Activated CD4-positive, alpha-beta T cell treated with anti-CD3 and anti-CD28 coated beads, Interleukin-2, amount 50 U/mL, for 16 hours (primary cell): ENCODE measurements around the gene TAC3.
"Not testable (repeated sequence)": the region's sequence is repeated elsewhere in the genome, so short reads cannot be mapped to it uniquely, and the experiment has no call there.

Source experiments
- DNase-seq: peaks from one replicate; pipeline ENCODE4 v3.0.0-alpha.2; 2020

TAC3 gene

DNA sequence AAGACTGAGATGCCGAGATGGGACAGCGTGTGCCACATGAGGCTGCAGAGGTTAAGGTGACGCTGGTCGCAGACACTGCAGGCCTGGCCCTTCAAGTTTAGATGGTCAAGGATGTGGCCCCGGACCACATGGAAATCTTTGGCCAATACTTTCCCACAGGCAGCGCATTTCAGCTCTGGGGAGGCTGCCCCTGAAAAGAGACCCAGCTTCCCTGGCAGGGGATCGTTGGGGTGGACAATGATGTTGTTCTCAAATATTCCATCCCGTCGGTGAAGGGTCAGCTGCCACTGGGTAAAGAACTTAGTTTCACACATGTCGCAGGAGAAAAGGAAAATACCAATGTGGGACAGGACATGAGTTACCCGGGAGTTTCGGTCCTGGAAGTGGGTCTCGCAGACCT lies 12.9 kb downstream of the TAC3 start:
- DNase-seq, result no peak

DNA sequence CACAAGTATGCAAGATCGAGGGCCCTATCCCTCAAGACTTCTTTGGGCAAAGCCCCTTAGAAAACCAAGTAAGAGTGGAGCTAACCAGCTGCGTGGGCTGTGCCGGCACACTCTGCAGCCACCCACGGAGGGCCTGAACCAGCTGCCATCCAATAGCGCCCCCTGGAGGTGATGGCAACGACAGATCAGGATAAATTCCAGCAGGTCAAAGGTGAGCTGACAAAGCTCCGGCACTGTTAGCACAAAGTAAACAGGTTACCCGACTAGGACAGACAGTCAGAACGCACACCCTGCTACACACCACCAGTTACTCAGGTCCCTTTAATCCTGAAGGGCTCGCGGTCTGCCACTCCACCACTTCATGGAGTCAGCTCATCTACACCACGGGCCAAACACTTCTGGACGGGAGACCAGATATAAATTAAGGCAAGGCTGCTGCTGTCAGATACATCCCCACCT lies 14.9 kb downstream of the TAC3 start:
- peak; percentile 76 for DNase-seq

DNA sequence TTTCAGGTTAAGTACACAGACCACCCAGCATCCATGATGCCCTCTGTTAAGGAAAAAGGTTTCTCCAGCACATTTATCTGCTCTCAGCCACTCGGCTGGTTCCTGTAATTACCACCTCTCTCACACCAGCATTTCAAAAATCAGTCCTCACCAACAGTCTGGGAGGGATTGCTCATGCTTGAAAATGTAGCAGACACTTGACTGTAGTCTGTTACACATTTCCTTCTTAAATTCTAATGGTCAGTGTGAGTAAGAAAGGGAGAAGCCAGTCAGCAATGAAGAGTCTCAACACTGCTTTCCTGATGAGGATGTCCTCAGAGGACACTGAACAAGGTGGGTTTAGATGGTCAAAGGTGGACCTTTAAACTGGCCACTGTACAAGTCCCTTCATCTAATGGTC lies 15.9 kb downstream of the TAC3 start:
- DNase-seq, result peak; percentile 23

DNA sequence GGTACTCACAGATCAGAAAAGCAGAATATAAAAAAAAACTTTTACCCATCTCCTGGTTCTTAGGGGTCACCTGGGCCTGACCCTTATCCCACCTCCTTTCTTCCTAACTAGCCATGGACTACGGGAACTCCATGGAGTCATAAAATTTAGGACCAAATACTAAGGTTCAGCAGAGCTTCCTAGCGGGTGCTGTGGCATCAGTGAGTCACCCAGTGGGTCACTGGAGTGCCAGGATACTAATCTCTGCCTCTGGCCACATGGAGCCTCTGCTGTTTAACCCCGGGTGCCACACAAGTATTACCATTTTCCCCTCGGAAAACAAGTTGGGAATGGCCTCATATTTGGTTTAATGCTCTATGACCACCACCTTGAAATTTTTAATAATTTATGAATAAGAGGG lies 16.9 kb downstream of the TAC3 start:
- no peak for DNase-seq

DNA sequence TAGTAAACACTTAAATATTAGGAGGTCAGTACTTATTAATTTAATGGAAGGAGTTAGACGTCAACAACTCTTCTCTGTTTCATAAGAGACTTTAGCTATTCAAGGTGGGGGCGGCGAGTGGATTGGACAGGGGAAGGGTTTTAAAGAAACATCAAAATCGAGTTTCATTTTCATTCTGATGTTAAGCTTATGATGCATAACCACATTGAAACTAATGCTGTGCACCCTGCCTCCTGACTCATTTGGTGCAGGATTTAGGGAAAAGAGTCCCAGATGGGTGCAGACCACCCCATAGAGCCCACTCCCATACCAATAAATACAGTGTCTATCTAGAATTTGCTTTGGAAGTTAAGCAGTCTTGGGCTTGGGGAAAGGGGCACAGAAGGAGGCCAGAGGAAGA lies 17.3 kb downstream of the TAC3 start:
- DNase-seq, result peak; percentile 79

DNA sequence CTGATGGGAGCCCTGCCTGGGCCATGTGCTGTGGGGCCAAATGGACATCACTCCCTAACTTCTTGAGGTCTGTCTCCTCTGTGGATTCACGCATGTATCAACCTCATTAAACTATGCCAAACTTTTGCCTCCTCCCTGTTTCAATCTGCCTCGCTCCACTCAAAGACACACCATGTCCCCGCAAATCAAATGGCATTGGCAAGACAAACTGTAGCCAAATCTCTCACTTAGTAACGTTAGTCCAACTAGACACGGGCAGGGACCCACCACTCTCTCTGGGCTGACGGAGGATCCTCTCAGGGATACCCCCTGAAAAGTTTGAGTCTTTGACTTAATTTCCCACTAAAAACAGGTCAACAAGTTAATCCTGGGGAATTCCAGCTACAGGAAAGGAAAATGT lies 18.0 kb downstream of the TAC3 start:
- no peak for DNase-seq

DNA sequence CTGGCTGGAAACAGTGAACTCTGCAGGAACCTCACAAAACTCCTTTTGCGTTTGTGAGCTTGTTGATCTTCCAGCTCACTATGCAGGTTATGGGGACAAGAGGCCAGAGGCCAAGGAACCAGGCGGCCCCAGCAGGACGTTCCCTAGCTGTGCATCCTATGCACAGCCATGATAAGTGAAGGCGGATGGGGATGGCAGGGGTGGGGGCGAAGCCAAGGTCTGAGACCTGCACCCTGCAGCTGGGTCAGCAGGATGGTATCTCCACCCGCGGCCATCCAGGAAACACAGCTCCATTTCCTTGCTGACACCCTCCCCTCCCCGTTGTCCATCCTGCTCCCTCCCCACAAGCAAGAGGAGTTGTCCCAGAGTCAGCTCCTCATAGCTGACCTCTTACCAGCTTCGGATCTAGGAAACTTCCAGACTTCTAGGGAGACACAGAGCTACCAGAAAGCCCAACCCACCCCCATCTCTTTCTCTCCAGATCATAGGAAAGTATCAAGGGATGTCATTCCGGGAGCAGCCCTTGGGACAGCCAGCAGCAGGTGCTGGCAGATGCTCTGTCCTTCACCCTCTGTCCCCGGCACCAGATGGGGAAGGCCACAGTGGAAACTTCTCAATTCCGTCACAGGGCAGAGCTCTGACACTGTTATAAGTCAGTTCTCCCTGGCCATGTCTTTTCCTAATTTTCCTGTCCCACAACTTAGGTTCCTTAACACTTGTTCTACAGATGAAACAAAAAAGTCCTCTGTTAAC lies 19.4 kb downstream of the TAC3 start:
- DNase-seq, result no peak

DNA sequence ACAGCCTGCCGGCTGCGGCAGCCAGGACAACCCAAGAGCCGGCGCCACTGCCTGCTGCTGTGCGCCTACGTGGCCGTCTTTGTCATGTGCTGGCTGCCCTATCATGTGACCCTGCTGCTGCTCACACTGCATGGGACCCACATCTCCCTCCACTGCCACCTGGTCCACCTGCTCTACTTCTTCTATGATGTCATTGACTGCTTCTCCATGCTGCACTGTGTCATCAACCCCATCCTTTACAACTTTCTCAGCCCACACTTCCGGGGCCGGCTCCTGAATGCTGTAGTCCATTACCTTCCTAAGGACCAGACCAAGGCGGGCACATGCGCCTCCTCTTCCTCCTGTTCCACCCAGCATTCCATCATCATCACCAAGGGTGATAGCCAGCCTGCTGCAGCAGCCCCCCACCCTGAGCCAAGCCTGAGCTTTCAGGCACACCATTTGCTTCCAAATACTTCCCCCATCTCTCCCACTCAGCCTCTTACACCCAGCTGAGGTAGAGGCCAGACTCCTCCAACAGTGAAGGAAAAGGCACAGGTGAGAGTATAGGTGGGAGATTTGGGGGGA lies 20.3 kb downstream of the TAC3 start:
- no peak for DNase-seq

DNA sequence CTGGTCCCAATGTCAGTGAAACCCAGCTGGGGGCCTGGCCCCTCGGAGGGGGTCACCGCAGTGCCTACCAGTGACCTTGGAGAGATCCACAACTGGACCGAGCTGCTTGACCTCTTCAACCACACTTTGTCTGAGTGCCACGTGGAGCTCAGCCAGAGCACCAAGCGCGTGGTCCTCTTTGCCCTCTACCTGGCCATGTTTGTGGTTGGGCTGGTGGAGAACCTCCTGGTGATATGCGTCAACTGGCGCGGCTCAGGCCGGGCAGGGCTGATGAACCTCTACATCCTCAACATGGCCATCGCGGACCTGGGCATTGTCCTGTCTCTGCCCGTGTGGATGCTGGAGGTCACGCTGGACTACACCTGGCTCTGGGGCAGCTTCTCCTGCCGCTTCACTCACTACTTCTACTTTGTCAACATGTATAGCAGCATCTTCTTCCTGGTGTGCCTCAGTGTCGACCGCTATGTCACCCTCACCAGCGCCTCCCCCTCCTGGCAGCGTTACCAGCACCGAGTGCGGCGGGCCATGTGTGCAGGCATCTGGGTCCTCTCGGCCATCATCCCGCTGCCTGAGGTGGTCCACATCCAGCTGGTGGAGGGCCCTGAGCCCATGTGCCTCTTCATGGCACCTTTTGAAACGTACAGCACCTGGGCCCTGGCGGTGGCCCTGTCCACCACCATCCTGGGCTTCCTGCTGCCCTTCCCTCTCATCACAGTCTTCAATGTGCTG lies 21.0 kb downstream of the TAC3 start:
- DNase-seq, result no peak

DNA sequence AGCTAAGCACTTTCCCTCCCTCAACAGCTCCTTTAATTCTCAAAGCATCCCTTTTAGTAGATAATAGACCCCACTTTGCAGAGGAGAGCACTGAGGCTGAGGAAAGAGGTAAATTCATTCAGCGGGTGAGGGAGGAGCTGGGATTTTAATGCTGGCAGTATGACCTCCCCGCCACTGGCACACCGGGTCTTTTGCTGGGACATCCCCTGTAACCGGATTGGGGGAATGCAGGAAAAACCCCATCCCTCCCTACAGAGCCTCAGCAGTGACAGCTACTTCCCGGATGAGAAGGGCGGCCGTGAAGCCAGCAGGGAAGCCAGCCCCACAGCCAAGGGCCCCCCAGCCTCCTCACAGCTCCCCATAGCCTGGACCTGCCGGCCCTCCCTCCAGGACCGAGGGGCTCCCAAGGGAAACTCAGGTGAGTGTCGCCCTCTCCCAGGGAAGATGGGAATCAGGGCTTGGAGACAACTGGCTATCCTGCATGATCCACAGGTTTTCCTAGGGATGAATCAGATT lies 22.0 kb downstream of the TAC3 start:
- no peak for DNase-seq

DNA sequence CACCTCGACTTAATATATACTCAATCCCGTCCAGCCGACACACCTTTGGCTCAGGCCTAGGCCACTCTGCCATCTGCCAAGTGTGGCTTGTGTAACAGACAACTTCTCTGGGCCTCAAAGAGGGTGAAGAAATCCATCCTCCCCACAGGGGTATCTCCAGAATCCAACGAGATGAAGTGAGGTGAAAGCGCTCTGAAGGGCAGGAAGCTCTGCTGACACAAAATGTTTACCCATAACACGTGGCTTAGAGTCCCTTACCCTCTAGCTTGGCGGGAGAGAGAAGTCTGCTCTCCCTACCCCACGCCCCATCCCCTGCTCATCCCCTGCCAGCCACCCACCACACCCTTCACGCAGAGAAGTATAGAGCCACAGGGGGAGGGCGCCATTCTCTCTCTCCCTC lies 23.0 kb downstream of the TAC3 start:
- no peak for DNase-seq

DNA sequence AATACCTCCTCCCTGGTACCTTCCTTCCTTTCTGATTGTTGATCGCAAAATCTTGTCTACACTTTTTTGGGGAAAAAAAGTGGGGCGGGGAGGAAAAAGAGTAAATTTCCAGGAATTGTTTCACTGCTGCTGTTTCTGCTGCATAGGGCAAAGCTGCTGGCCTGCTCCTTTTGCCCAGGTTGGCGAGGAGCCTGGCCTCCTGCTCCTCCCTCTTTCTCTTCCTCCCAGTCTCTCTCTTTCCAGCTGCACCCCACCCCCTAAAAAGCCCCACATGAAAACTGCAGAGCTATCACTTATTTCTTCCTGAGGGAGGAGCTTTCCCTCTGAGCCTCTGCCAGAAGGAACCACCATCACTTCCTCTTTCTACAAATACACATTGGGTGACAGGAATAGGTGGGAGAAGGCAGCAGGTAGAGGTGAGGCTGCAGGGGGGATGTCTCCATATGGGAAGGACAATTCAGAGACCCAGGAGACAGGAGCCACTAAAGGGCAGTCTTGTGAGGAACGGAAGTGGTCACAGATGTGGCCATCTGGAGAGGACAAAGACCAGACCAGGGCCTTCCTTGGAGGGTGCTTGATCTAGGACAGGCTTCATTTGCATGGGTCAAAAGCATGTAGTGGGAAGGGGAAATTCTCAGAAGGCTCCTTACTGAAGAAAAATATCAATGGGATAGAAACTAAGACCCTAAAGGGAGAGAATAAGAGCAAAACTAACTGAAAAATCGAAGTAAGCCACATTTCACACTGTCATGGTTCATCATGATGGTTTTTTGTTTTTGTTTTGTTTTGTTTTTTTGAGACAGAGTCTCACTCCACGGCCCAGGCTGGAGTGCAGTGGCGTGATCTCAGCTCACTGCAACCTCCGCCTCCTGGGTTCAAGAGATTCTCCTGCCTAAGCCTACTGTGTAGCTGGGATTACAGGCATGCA lies 24.7 kb downstream of the TAC3 start:
- DNase-seq, result no peak

DNA sequence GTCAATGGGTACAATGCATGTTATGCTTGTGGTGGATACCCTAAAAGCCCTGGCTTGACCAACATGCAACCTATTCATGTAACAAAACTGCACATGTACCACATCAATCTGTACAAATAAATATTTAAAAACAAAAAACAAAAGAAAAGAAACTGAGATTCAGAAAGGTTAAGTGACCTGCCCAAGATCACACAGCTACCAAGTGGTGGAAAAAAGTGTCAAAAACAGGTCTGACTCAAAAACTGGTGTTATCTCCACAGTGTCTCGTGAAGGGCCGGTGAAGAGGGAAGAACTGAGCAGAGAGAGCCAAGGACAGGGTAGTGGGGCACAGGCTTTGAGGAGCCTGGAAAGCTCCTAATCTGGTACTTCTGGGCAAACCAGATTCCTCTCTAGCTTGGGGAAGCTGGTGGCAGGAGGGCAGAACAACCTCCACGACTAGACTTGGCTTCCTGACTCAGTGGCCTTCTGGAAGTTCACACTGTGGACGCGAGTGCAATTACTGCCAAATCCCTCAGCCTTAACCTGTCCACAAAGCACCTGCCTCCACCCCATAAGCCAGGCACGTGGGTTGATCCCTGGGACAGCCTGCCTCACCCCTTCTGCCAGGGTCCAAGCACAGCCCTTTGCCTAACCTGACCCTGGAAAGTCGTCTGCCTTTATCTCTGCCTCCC lies 25.5 kb downstream of the TAC3 start:
- no peak for DNase-seq

DNA sequence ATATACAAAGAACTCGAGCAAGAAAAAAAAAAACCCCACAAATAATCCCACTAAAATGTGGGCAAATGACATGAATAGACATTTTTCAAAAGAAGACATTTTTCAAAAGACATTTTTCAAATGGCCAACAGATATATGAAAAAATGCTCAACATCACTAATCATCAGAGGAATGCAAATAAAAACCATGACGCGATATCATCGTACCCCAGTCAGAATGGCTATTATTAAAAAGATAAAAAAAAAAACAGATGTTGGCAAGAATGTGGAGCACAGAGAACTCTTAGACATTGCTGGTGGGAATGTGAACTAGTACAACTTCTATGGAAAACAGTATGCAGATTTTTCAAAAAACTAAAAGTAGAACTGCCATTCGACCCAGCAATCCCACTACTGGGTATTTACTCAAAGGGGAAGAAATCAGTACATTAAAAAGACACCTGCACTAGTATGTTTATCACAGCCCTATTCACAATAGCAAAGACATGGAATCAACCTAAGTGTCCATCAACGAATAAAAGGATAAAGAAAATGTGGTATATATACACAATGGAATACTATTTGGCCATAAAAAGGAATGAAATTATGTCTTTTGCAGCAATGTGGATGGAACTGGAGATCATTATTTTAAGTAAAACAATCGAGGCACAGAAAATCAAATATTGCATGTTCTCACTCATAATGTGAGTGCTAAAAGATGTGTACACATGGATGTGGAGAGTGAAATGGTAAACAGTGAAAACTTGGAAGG lies 26.3 kb downstream of the TAC3 start:
- DNase-seq, result no peak

DNA sequence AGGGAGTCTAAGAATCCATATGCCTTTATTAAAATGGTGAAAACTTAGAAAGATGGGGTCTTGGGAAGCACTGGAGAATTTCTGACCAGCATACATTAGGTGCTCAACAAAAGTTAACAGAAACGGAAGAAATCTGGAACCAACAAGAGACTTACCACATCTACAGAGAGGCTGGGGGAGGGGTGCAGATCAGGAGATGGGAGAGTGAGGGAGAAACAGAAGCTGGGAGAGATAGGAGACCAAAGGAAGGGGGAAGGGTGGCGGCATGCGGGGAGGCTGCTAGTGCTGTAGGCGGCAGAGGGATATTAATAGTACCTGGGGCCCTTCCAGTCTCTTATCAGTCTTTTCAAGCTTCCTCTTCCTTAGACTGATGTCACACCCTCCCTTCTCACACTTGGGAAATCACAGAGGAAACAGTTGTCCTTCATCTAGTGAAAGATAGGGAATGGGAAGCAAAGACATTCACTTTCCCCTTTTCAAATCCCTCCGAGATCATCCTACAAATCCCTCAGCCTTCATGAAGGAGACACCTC lies 28.1 kb downstream of the TAC3 start:
- DNase-seq, result no peak

DNA sequence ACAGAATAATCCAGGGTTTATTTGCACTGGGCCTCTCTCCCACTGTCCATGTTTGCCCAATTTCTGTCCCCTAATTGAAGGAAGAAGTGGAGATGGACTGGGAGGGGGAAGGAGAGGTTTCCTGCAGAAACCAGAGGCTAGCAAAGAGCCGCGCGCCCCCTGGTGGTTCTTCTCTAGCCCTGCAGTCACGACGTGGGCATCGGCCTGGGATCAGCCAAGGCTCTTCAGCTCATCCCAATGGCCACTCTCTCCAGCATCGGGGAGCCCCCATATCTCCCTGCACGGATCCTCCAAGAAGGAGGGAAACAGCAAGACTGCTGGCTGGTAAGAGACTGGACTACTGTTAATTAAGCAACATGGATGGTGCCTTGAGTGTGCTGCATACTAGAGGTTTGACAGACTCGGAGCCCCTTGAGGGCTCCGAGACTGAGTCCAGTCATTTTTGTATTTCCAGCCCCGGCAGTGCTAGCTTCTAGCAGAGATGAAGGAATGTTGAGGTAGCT lies 28.7 kb downstream of the TAC3 start:
- peak; percentile 71 for DNase-seq

DNA sequence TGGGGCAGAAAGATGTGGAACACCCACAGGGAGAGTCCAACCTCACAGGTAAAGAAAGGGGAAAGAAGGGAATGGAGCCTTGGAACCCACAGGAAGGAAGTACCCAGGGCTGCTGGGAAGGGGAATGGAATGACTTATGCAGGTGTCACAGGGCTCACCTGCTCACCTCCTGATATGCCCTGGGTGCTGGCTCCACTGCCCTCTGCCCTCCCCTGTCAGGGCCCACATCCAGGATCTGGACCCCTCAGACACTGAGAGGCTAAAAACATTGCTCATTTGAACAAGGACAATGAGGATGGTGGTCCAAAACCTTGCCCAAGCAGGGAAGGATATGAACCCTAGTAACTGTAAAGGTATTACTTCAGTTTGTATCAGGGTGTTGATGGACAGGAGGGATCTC lies 29.3 kb downstream of the TAC3 start:
- no peak for DNase-seq

DNA sequence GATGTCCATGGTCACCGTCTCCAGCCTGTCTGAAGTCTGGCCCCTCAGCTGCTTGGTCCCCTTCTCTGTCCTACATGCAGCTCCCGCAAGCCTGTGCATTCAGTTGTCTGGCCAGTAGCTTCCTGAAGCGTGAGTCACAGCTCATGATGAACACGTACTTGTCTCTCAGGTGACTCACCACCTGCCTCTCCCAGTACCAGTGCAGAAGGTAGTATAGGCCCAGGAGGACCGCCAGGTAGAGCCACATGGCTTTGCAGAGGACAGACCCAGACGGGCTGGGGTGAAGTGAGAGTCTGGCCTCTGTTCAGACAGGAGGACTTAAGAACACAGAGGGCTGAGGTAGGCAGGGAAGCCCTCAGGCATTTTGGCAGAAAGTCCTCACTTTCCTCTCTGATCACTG lies 30.6 kb downstream of the TAC3 start:
- DNase-seq, result not testable (repeated sequence)

DNA sequence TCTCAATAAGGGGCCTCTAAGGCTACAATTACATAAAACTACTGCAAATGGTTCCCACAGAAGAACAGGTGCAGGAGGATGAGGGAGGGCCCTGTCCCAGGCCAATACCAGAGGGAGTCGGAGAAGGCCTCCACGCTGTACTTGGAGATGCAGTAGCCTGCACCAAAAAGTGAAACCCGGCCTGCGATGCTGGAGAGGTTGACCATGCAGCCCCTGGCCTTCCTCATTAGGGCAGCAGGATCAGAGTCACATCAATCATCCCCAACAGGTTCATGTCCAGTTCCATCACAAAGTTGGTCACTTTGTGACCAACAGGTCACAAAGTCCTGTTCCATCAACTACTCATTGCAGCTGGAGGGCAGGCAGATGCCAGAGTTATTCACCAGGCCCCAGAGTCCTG lies 32.9 kb downstream of the TAC3 start:
- DNase-seq, result no peak

DNA sequence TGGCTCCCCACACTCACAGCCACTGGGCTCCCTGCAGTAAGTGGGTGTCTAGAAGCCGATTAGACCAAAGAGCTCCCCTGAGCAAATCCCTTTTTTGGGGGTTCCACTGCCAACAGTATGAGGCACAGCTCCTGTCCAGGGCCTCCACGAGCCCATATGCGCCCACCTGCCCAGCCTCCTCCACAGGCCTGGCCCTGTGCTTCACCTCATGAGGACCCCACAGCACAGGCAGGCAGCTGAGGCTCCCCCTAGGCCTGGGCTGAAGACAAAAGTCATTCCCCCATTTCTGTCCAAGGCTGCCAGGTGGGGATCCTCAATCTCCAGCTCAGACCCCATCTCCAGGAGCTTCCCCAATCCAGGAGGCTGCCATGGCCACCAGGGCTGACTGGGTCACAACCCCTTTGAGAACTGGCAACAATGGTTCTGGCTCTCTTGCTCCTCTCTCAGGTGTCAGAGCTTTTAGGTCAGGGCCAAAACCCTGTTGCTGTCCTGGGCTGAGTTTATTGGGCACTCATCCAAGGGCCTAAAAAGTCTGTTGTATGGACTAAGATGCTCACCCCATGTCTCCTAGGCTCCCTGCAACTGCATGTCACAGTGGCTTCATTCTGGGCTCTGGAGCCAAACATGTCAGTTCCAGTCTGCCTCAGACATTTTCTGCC lies 33.6 kb downstream of the TAC3 start:
- not testable (repeated sequence) for DNase-seq
